HG03280 (cell line): ENCODE data around the gene DNMT3L.
"Not testable (repeated sequence)": the region's sequence is repeated elsewhere in the genome, so short reads cannot be mapped to it uniquely, and the experiment has no call there.

ENCODE experiments used
- ATAC-seq: cut with Tn5 transposase; IDR thresholded peaks from one replicate; pipeline ENCODE4 v1.9.1; 2021; ENCODE audit warnings: mild to moderate bottlenecking, moderate library complexity; ENCODE audit not compliant: unreplicated experiment

The DNMT3L gene

GRCh38 chr21:44261675-44262295 is at the start of gene DNMT3L:
DNMT3L (minus strand) TSS chr21:44261897; CDS start chr21:44261259, 638 bp downstream.
- ATAC-seq = no peak

DNA sequence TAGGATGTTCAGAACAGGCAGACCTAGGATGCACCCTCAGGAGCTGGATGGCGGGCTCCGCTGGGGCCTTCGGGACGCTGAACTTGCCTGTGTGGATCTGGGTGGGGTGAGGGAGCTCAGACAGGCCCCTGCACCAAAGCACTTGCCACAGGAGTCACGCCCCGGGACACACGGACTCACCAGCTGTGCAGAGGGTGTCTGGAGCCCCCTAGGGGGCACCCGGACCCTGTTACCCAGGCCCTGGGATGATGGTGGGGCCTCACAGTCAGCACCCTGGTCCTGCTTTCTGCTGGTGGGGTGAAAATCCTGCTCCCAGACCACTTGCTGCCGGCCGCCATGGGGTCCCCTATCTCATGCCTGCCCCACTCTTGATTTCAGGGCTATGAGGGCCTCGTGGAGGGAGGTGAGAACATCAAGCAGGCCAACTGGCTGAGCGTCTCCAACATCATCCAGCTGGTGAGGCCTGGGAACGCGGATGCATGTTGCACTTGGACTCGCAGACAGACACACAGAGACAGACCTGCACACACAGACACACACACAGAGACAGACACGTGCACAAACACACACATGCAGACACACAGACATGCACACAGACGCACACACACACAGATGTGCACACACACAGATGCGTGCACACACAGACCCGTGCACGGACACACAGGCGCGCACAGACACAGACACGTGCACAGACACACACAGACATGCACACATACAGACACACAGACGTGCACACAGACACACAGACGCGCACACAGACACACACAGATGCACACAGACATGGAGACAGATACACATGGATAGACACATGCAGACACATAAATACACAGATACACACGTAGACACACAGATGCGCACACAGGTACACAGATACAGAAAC is 49.2 kb upstream of the DNMT3L start:
- ATAC-seq = no peak

GRCh38 chr21:44306936-44307704 is 45.4 kb upstream of the DNMT3L start:
- ATAC-seq = no peak

DNA sequence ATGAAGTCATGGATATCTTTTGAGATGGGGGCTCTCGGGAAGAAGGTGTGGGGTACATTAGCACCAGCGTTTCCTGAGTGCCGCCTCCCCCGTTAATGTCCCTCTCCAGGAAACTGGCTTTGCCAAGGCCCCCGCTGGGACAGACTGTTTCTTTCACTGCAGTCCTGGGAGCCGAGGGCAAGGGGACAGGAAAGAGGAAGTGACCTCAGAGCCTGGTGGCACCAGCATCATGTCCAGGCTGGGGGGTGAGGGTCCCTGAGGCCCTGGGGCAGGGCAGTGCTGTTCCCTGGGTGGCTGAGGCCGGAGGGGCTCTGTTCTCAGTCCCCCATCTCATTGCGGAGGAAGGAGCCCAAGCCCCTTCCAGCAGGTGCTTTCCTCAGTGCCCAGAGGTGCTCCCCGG is 44.0 kb upstream of the DNMT3L start:
- ATAC-seq = no peak

- no peak for ATAC-seq
Measured at GRCh38 chr21:44304877-44305293, 43.2 kb upstream of the DNMT3L start.

- ATAC-seq = no peak
Measured at GRCh38 chr21:44304011-44304616, 42.4 kb upstream of the DNMT3L start.

- ATAC-seq = no peak
Measured at GRCh38 chr21:44303490-44303981, 41.8 kb upstream of the DNMT3L start.

- not testable (repeated sequence) for ATAC-seq
Measured at GRCh38 chr21:44302573-44303401, 41.1 kb upstream of the DNMT3L start.

GRCh38 chr21:44301961-44302406 is 40.3 kb upstream of the DNMT3L start:
- no peak for ATAC-seq

DNA sequence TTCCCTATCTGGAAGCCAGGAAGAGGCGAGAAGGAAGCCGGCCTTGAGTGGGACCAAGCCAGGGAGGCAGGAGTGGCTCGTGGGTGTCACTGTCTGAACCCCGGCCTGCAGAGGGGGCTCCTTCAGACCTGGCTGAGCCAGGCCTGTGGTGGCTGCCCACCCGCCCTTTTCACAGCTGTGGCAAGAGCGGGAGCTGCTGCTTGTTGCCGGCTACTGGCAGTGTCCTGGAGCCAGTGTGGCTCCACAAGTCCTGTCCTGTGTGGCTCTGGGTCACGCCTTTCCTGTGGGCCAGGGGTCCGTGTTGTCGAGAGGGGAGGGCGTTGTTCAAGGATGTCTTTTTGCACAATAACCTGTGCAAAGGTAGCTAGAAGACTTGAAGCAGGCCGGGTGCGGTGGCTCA is 39.4 kb upstream of the DNMT3L start:
- ATAC-seq = no peak

- peak; percentile 32 for ATAC-seq
Measured at GRCh38 chr21:44300262-44300959, 38.7 kb upstream of the DNMT3L start.

GRCh38 chr21:44299458-44300261 is 38.0 kb upstream of the DNMT3L start, which contains the start of gene PFKL:
PFKL (plus strand) TSS chr21:44300053; CDS start chr21:44300106, 53 bp downstream.
- ATAC-seq = peak; percentile 51

DNA sequence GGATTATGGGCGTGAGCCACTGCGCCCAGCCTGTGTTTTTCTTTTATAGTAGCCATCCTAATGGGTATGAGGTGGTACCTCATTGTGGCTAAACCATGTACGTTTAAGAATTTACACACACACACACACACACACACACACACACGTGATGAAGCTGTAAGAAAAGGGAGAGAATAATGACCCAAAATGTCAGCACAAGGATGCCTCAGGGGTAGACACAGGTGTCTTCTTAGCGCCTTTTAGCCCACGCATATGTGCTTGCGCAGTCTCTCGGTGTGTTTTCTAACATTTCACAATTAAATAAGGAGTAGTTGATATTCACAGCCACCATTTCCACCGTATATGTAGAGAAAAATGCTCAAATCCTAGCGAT is 37.4 kb upstream of the DNMT3L start:
- ATAC-seq = no peak

GRCh38 chr21:44298301-44298700 is 36.6 kb upstream of the DNMT3L start:
- ATAC-seq = no peak

- ATAC-seq = no peak
Measured at GRCh38 chr21:44297525-44298290, 36.0 kb upstream of the DNMT3L start.

DNA sequence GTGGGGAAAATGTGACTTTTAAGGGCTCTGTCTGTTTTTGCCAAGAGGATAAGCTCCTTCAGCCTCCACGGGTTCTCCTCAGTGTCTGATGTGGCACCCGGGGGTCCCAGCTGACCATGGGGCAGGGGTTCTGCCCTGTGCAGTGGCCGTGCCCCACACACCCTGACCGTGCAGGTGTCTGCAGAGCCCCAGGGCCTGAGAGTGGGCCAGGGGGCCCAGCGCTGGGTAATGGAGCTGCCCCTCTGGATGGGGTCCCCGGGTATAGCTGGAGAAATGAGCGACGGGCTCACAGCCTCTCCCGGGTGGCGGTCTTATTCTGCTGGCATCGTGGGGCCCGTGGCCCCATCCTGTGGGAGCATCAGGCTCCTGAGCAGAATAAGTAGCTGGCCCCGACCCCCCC is 35.2 kb upstream of the DNMT3L start:
- ATAC-seq = no peak

- ATAC-seq = no peak
Measured at GRCh38 chr21:44296103-44296519, 34.4 kb upstream of the DNMT3L start.

GRCh38 chr21:44295646-44296045 is 33.9 kb upstream of the DNMT3L start:
- no peak for ATAC-seq
